Fibroblast of lung (primary cell): ENCODE measurements around the gene PRRC2B. TPM values are rescaled to one million over a fixed set of nuclear protein-coding genes. Genes with fewer than 3 reads are reported as not detected.
A peak's percentile ranks its signal among the peaks of the same experiment; 100 is the strongest.

Source experiments
- DNase-seq, 2 donors: peaks; one replicate each; pipeline versions ENCODE4 v3.0.0 to v3.0.0-alpha.2; 2010; ENCODE audit warnings: low read depth in 2 of 2
- H2AFZ ChIP-seq: 2 replicates; pipeline ENCODE4 v1.5.1; 2012; ENCODE audit warnings: low read length, control low read depth, inconsistent platforms
- H3K27ac ChIP-seq: 2 replicates; pipeline ENCODE4 v1.5.1; 2011; ENCODE audit warnings: low read length, control low read depth; ENCODE audit not compliant: insufficient read depth
- H3K27me3 ChIP-seq: 2 replicates; pipeline ENCODE4 v1.5.1; 2011; ENCODE audit warnings: mild to moderate bottlenecking, low read length; ENCODE audit not compliant: control insufficient read depth, insufficient read depth
- H3K36me3 ChIP-seq: 2 replicates; pipeline ENCODE4 v1.5.1; 2011; ENCODE audit warnings: low read length; ENCODE audit not compliant: control insufficient read depth, insufficient read depth
- H3K4me1 ChIP-seq: 2 replicates; pipeline ENCODE4 v1.5.1; 2011; ENCODE audit warnings: low read length; ENCODE audit not compliant: control insufficient read depth, insufficient read depth; ENCODE audit errors: extremely low read depth
- H3K4me2 ChIP-seq: 2 replicates; pipeline ENCODE4 v1.5.1; 2011; ENCODE audit warnings: low read length, control low read depth; ENCODE audit not compliant: insufficient read depth; ENCODE audit errors: extremely low read depth
- H3K4me3 ChIP-seq, 4 experiments: fragments of 200-600 bp in 1 of 4; sonication (generic) in 1 of 4; replicated peaks in 1 of 4; 2 replicates each; pipeline ENCODE4 v1.5.1; 2011 to 2016; ENCODE audit warnings: low read length in 4 of 4, low read depth in 3 of 4, mild to moderate bottlenecking in 3 of 4, control low read depth in 2 of 4, inconsistent platforms in 1 of 4, mixed read lengths in 1 of 4; ENCODE audit not compliant: insufficient read depth in 1 of 4; ENCODE audit errors: control extremely low read depth in 1 of 4
- H3K79me2 ChIP-seq: 2 replicates; pipeline ENCODE4 v1.5.1; 2012; ENCODE audit warnings: mild to moderate bottlenecking, low read length, inconsistent platforms; ENCODE audit not compliant: control insufficient read depth, insufficient read depth
- H3K9ac ChIP-seq: 2 replicates; pipeline ENCODE4 v1.5.1; 2011; ENCODE audit warnings: mild to moderate bottlenecking, low read length, control low read depth; ENCODE audit not compliant: insufficient read depth
- H3K9me3 ChIP-seq: 2 replicates; pipeline ENCODE4 v1.5.1; 2012; ENCODE audit warnings: low read depth, low read length; ENCODE audit not compliant: control insufficient read depth, insufficient read depth
- H4K20me1 ChIP-seq: 2 replicates; pipeline ENCODE4 v1.5.1; 2011; ENCODE audit warnings: low read length; ENCODE audit not compliant: control insufficient read depth, insufficient read depth; ENCODE audit errors: extremely low read depth
- EZH2 ChIP-seq: IDR thresholded peaks from 2 replicates; pipeline ENCODE4 v1.5.1; 2012; ENCODE audit warnings: low read length, control low read depth, mild to moderate bottlenecking; ENCODE audit errors: missing control alignments
- polyA plus RNA-seq, 2 donors: library from polyadenylated mRNA; depleted of rRNA in 1 of 2; stranded (reverse) in 1 of 2; unstranded in 1 of 2; fragments of >200 nt; gene quantifications; 2 replicates each; pipeline ENCODE4 v1.2.1, GENCODE V29; 2011 to 2012; ENCODE audit warnings: missing spikeins in 1 of 2
- total RNA-seq: library from RNA; depleted of rRNA; stranded (reverse); fragments of >200 nt; gene quantifications from 2 replicates; pipeline ENCODE4 v1.2.1, GENCODE V29; 2014
- TF ChIP-seq, protein P1 (sequence below), 2 donors: IDR thresholded peaks in 1 of 2; conservative IDR thresholded peaks in 1 of 2; 1 replicate in 1 of 2; 2 replicates in 1 of 2; pipeline ENCODE4 v1.5.1; 2011 to 2012; ENCODE audit warnings: low read length in 2 of 2, control low read depth in 1 of 2, inconsistent platforms in 1 of 2, low read depth in 1 of 2, mild to moderate bottlenecking in 1 of 2

The PRRC2B gene
- total and polyA plus RNA-seq, 2 donors (not counting 1 experiment from before 2014, with no cell fraction given): 29.9 to 66.4 TPM

- Histone ChIP-seq H3K27me3 (no peaks in the 10 kb centered on the region), H3K4me2 (no peak overlapping the region), H2AFZ (no peak overlapping the region), H3K79me2 (peaks cover 95% of the 10 kb centered on the region), H3K36me3 (no peaks in the 10 kb centered on the region), H3K9ac (no peak overlapping the region), H3K4me1 (peaks cover 50% of the 10 kb centered on the region), H3K4me3 (no peak overlapping the region), H4K20me1 (peaks cover 5% of the 10 kb centered on the region), H3K9me3 (no peaks in the 10 kb centered on the region), H3K27ac (no peak overlapping the region)
- no peak for TF ChIP-seq EZH2
- TF ChIP-seq, protein P1, sequence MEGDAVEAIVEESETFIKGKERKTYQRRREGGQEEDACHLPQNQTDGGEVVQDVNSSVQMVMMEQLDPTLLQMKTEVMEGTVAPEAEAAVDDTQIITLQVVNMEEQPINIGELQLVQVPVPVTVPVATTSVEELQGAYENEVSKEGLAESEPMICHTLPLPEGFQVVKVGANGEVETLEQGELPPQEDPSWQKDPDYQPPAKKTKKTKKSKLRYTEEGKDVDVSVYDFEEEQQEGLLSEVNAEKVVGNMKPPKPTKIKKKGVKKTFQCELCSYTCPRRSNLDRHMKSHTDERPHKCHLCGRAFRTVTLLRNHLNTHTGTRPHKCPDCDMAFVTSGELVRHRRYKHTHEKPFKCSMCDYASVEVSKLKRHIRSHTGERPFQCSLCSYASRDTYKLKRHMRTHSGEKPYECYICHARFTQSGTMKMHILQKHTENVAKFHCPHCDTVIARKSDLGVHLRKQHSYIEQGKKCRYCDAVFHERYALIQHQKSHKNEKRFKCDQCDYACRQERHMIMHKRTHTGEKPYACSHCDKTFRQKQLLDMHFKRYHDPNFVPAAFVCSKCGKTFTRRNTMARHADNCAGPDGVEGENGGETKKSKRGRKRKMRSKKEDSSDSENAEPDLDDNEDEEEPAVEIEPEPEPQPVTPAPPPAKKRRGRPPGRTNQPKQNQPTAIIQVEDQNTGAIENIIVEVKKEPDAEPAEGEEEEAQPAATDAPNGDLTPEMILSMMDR (conservative IDR thresholded peaks at IDR 0.05 in 1 of 2, IDR thresholded peaks at IDR 0.05 in 1 of 2; ENCODE audit: low read depth in 1 of 2, low read length in 2 of 2): no peak
- DNase-seq: no peak
Observed at GRCh38 chr9:131400627-131401026, 6.7 kb downstream of the PRRC2B start.

DNA sequence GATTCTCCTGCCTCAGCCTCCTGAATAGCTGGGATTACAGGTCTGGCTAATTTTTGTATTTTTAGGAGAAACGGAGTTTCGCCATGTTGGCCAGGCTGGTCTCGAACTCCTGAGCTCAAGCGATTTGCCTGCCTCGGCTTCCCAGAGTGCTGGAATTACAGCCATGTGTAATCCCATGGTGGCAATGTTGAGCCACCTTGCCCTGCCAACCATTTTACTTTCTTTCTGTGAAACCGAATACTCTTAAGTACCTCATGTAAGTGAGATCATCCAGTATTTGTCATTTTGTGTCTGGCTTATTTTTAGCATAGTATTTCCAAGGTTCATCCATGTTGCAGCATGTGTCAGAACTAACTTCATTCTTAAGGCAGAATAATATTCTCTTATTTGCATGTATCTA, 8.2 kb downstream of the PRRC2B start:
- Histone ChIP-seq H3K4me1 (peaks cover 48% of the 10 kb centered on the region), H4K20me1 (peaks cover 1% of the 10 kb centered on the region), H2AFZ (no peak overlapping the region), H3K4me2 (peak overlapping the region; percentile 82), H3K27me3 (no peaks in the 10 kb centered on the region), H3K79me2 (peaks cover 95% of the 10 kb centered on the region), H3K9ac (no peak overlapping the region), H3K9me3 (no peaks in the 10 kb centered on the region), H3K27ac (peak overlapping the region; percentile 86), H3K4me3 (peak overlapping the region in 2 of 4 experiments; percentile 10 to 35), H3K36me3 (no peaks in the 10 kb centered on the region)
- TF ChIP-seq, protein P1 (conservative IDR thresholded peaks at IDR 0.05 in 1 of 2, IDR thresholded peaks at IDR 0.05 in 1 of 2; ENCODE audit: low read depth in 1 of 2, low read length in 2 of 2): no peak
- TF ChIP-seq EZH2: no peak
- DNase-seq: peak; percentile 54 to 82

GRCh38 chr9:131402738-131403492, 9.0 kb downstream of the PRRC2B start:
- Histone ChIP-seq H3K9ac (no peak overlapping the region), H3K4me1 (peaks cover 51% of the 10 kb centered on the region), H3K4me3 (peak overlapping the region in 3 of 4 experiments; percentile 7 to 35 (median 10)), H3K36me3 (no peaks in the 10 kb centered on the region), H3K4me2 (peak overlapping the region; percentile 82), H4K20me1 (peaks cover 2% of the 10 kb centered on the region), H3K27ac (peak overlapping the region; percentile 86), H3K79me2 (peaks cover 95% of the 10 kb centered on the region), H2AFZ (no peak overlapping the region), H3K9me3 (no peaks in the 10 kb centered on the region), H3K27me3 (no peaks in the 10 kb centered on the region)
- TF ChIP-seq EZH2: no peak
- TF ChIP-seq, protein P1 (conservative IDR thresholded peaks at IDR 0.05 in 1 of 2, IDR thresholded peaks at IDR 0.05 in 1 of 2; ENCODE audit: low read depth in 1 of 2, low read length in 2 of 2): no peak
- DNase-seq: peak; percentile 91 to 92
